Left ventricle myocardium inferior (tissue), 1 donor: ENCODE results near the gene TMC6. TPM values are rescaled to one million over a fixed set of nuclear protein-coding genes. Genes with fewer than 3 reads are reported as not detected.
A peak's percentile ranks its signal among the peaks of the same experiment; 100 is the strongest.
"Not testable (repeated sequence)": the region's sequence is repeated elsewhere in the genome, so short reads cannot be mapped to it uniquely, and the experiment has no call there.

Experiments
- DNase-seq: peaks from one replicate; pipeline ENCODE4 v3.0.0-alpha.2; 2020
- H3K27ac ChIP-seq: fragments of 200-600 bp; replicated peaks from 2 replicates; pipeline ENCODE4 v1.8.0; 2021
- H3K27me3 ChIP-seq: fragments of 200-600 bp; 2 replicates; pipeline ENCODE4 v1.8.0; 2021; ENCODE audit warnings: low read depth
- H3K36me3 ChIP-seq: fragments of 200-600 bp; 2 replicates; pipeline ENCODE4 v1.8.0; 2021
- H3K4me1 ChIP-seq: fragments of 200-600 bp; 2 replicates; pipeline ENCODE4 v1.8.0; 2021
- H3K4me3 ChIP-seq: fragments of 200-600 bp; 2 replicates; pipeline ENCODE4 v1.8.0; 2021; ENCODE audit warnings: mild to moderate bottlenecking, moderate library complexity
- H3K9me3 ChIP-seq: fragments of 200-600 bp; replicated peaks from 2 replicates; pipeline ENCODE4 v1.8.0; 2021
- CTCF ChIP-seq: fragments of 200-600 bp; IDR thresholded peaks from 2 replicates; pipeline ENCODE4 v1.8.0; 2021; ENCODE audit warnings: antibody characterized with exemption, mild to moderate bottlenecking, borderline replicate concordance
- intact Hi-C: fragments of 100-400 bp; cut with micrococcal nuclease; formaldehyde crosslinking; loops from one replicate; pipeline ENCODE4 v1.11.0; 2022
- total RNA-seq: library from RNA; stranded (reverse); fragmentation: NEBNext Ultra II Directional; extraction: Animal tissue kit (Norgen Biotek cat#: 25700); gene quantifications from one replicate; pipeline ENCODE4 v1.2.1, GENCODE V29; 2021
- donor health status: DM: no; HTN: yes; CAD: no; lungs with severe emphysema.

Gene TMC6
- total RNA-seq, 1 donor from 2014 or later: 39.5 TPM

- Histone ChIP-seq H3K9me3 (no peaks in the 10 kb centered on the region), H3K27ac (no peak overlapping the region), H3K4me3 (no peak overlapping the region), H3K27me3 (no peaks in the 10 kb centered on the region), H3K36me3 (peaks cover 64% of the 10 kb centered on the region), H3K4me1 (peaks cover 37% of the 10 kb centered on the region)
- intact Hi-C loops: no loop called here
- TF ChIP-seq CTCF: no peak
- no peak for DNase-seq
Observed at GRCh38 chr17:78120537-78120936, 8.0 kb downstream of the TMC6 start.

DNA sequence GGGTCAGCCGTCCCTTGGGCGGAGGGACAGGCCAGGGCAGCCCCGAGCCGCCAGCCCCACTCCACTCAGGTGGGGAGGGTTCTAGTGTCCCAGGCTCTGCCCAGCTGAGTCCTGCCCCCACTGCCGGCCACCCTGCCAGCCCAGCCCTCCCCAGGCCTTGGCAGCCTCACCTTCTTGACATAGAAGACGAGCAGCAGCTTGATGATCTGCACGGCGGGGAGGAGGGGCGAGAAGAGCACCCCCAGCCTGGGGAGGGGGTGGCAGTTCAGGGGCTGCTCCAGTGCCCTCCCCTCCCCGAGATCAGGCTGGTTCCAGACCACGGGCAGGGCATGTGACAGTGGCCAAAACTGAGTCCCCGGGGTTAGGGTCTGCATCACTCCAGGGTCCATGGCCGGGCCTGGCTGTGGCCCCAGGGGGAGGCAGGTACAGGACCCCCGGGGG, 9.7 kb downstream of the TMC6 start:
- peaks cover 35% of the 10 kb centered on the region for H3K4me1 ChIP-seq
- DNase-seq: no peak
- H3K4me3 ChIP-seq: no peak overlapping the region
- TF ChIP-seq CTCF: no peak
- peaks cover 46% of the 10 kb centered on the region for H3K36me3 ChIP-seq
- H3K9me3 ChIP-seq: no peaks in the 10 kb centered on the region
- intact Hi-C loops: no loop called here
- H3K27ac ChIP-seq: no peak overlapping the region
- no peaks in the 10 kb centered on the region for H3K27me3 ChIP-seq

DNA sequence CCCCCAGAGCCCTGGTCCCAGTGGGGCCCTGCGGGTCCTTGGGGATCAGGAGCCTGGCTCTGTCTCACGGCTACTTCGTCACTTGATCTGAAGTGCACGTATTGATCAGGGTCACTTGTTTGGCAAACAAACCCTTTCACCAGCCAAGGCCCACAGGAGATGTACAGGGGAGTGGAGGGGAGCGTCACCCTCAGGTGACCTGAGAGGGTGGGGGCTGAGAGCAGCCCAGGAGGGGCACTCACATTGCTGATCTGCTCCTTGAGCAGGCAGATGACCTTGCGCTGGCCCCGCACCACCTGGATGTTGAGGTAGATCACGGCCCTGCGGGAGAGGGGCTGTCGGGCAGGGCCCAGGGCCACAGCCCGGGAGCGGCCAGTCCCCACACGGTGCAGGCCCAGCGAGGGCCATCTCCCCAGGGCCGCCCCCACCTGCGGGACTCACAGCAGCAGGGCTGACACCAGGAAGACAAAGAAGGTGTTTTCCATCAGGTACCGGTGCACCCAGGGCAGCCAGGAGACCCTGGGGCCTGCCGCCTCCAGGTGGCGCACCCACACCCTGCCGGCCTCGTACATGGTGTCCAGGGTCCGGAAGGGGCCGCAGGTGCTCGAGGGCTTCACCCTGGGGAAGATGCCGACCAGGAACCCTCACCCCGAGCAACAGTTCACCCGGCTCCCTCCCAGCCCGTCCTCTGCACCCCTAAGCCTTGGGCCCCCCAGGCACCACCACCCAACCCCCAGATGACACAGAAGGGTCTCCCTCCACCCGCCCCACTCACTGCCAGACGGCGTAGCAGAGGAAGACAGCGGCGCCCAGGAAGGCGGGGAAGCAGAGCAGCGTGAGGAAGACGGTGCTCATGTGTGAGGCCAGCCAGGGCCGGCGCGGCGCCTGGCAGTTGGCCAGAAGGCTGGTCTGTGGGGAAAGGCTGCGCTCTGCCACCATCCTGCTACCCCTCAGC, 11.3 kb downstream of the TMC6 start:
- intact Hi-C loops: no loop called here
- TF ChIP-seq CTCF: peak; percentile 39
- Histone ChIP-seq H3K36me3 (peaks cover 34% of the 10 kb centered on the region), H3K9me3 (no peaks in the 10 kb centered on the region), H3K4me3 (no peak overlapping the region), H3K4me1 (peaks cover 46% of the 10 kb centered on the region), H3K27ac (peak overlapping the region; percentile 19), H3K27me3 (no peaks in the 10 kb centered on the region)
- DNase-seq: no peak

- no peak for DNase-seq
- Histone ChIP-seq H3K27me3 (no peaks in the 10 kb centered on the region), H3K36me3 (peaks cover 25% of the 10 kb centered on the region), H3K9me3 (no peaks in the 10 kb centered on the region), H3K4me3 (no peak overlapping the region), H3K4me1 (peaks cover 47% of the 10 kb centered on the region), H3K27ac (no peak overlapping the region)
- TF ChIP-seq CTCF: no peak
- intact Hi-C loops: no loop called here
Observed at GRCh38 chr17:78116411-78116810, 12.1 kb downstream of the TMC6 start.

DNA sequence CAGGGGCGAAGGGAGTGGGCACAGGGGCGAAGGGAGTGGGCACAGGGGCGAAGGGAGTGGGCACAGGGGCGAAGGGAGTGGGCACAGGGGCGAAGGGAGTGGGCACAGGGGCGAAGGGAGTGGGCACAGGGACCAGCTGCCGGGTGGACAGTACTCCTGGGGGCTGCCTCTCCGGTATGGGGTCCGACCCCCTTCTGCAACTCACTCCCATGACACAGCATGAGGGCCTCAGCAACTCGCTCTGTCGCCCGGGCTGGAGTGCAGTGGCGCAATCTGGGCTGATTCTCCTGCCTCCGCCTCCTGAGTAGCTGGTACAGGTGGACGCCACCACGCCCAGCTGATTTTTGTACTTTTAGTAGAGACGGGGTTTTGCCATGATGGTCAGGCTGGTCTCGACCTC, 12.8 kb downstream of the TMC6 start:
- H3K27me3 ChIP-seq, intact Hi-C loops, H3K9me3 ChIP-seq, DNase-seq, H3K27ac ChIP-seq, H3K4me3 ChIP-seq: not testable (repeated sequence)
- Histone ChIP-seq H3K4me1 (peaks cover 53% of the 10 kb centered on the region), H3K36me3 (peaks cover 19% of the 10 kb centered on the region)
